ENCODE data around the gene MUC12.

GRCh38 chr7:100967292-100967863 is 2.0 kb upstream of the MUC12 start:
- TF ChIP-seq CTCF (IDR thresholded peaks at IDR 0.05) (no peak), POLR2A (IDR thresholded peaks at IDR 0.05) (no peak)
